ENCODE results near the gene PFN3.

DNA sequence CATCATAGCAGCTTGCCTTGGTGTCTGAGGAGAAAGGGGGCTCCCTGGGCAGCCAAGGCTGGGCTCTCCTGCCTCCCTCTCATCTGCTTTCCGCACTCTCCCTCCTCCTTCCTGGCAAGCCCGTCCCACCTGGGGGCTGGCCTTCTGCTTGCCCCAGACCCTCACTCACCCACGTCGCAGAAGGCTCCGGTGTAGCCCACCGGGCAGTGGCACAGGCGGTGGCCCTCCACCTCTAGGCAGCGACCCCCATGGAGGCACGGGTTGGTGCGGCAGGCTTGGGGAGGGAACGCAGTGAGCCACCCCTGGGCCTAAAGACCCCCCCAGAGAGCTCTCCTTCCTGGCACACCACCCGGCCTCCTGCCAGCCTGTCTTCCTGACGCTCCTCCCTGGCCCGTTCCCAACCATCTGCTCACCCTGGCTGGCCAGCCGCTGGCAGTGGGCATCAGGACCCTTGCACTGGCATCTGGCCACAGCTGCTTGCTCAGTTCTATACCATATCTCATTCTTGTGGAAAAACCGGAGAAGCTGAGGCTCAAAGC, 4.2 kb upstream of the PFN3 start:
- TF ChIP-seq ARNTL (CRISPR knock-in tag; IDR thresholded peaks at IDR 0.05; ENCODE audit: borderline replicate concordance, low read depth) (no peak), ZFP30 (CRISPR knock-in tag; IDR thresholded peaks at IDR 0.05) (no peak)
- TF ChIP-seq, protein P1, sequence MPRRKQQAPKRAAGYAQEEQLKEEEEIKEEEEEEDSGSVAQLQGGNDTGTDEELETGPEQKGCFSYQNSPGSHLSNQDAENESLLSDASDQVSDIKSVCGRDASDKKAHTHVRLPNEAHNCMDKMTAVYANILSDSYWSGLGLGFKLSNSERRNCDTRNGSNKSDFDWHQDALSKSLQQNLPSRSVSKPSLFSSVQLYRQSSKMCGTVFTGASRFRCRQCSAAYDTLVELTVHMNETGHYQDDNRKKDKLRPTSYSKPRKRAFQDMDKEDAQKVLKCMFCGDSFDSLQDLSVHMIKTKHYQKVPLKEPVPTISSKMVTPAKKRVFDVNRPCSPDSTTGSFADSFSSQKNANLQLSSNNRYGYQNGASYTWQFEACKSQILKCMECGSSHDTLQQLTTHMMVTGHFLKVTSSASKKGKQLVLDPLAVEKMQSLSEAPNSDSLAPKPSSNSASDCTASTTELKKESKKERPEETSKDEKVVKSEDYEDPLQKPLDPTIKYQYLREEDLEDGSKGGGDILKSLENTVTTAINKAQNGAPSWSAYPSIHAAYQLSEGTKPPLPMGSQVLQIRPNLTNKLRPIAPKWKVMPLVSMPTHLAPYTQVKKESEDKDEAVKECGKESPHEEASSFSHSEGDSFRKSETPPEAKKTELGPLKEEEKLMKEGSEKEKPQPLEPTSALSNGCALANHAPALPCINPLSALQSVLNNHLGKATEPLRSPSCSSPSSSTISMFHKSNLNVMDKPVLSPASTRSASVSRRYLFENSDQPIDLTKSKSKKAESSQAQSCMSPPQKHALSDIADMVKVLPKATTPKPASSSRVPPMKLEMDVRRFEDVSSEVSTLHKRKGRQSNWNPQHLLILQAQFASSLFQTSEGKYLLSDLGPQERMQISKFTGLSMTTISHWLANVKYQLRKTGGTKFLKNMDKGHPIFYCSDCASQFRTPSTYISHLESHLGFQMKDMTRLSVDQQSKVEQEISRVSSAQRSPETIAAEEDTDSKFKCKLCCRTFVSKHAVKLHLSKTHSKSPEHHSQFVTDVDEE (CRISPR knock-in tag; IDR thresholded peaks at IDR 0.05): no peak
- TF ChIP-seq, protein P2, sequence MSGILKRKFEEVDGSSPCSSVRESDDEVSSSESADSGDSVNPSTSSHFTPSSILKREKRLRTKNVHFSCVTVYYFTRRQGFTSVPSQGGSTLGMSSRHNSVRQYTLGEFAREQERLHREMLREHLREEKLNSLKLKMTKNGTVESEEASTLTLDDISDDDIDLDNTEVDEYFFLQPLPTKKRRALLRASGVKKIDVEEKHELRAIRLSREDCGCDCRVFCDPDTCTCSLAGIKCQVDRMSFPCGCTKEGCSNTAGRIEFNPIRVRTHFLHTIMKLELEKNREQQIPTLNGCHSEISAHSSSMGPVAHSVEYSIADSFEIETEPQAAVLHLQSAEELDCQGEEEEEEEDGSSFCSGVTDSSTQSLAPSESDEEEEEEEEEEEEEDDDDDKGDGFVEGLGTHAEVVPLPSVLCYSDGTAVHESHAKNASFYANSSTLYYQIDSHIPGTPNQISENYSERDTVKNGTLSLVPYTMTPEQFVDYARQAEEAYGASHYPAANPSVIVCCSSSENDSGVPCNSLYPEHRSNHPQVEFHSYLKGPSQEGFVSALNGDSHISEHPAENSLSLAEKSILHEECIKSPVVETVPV (CRISPR knock-in tag; IDR thresholded peaks at IDR 0.05): no peak

Measured in SK-N-SH treated with all-trans-retinoic acid at 6 μM for 48 hours (cell line).